Mesothelial cell of epicardium (in vitro differentiated cells): ENCODE results near the gene EVC. TPM values are rescaled to one million over a fixed set of nuclear protein-coding genes. Genes with fewer than 3 reads are reported as not detected.
A peak's percentile ranks its signal among the peaks of the same experiment; 100 is the strongest.

Experiments
- DNase-seq, 2 experiments: peaks; one replicate each; pipeline ENCODE4 v3.0.0; 2021; ENCODE audit warnings: low spot score in 2 of 2; ENCODE audit not compliant: unreplicated experiment in 2 of 2
- H3K27ac Mint-ChIP-seq: 2 replicates; pipeline ENCODE4 v1.8.0; 2021; ENCODE audit warnings: mixed read lengths
- H3K27me3 Mint-ChIP-seq: 2 replicates; pipeline ENCODE4 v1.8.0; 2021; ENCODE audit warnings: low read depth, mixed read lengths
- H3K36me3 Mint-ChIP-seq: 2 replicates; pipeline ENCODE4 v1.8.0; 2021; ENCODE audit warnings: mixed read lengths
- H3K4me1 Mint-ChIP-seq: 2 replicates; pipeline ENCODE4 v1.8.0; 2021; ENCODE audit warnings: mixed read lengths
- H3K4me3 Mint-ChIP-seq: 2 replicates; pipeline ENCODE4 v1.8.0; 2021; ENCODE audit warnings: mild to moderate bottlenecking, moderate library complexity, mixed read lengths
- H3K9me3 Mint-ChIP-seq: 2 replicates; pipeline ENCODE4 v1.8.0; 2021; ENCODE audit warnings: mixed read lengths
- total RNA-seq: library from RNA; stranded (reverse); gene quantifications from 3 replicates; pipeline ENCODE4 v1.2.1, GENCODE V29; 2021
- TF ChIP-seq, protein P1 (sequence below): fragments of 200-600 bp; sonication (generic); IDR thresholded peaks from one replicate; pipeline ENCODE4 v1.5.0; 2021; ENCODE audit warnings: antibody characterized with exemption; ENCODE audit not compliant: unreplicated experiment

The EVC gene
- total RNA-seq, 1 donor from 2014 or later = 51.4 TPM

DNA sequence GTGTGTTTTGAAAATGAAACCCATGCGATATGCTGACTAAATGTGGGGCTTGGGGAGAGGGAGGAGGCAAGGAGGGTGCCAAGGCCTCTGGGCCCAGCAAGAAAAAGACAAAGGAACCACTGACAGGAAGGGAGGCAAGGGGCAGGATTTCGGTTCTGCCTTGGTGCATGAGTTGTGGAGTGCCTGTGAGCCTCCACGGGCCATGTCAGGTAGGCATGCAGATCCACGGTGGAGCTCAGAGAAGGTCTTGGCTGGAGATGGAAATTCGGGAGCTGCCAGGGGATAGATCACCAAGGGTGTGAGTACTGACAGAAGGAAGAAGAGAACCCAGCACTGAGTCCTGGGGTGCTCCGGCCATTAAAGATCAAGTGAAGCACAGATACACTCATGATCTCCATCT, 6.7 kb upstream of the EVC start:
- Mint-ChIP-seq H3K4me3 (no peak overlapping the region), H3K36me3 (peaks cover 40% of the 10 kb centered on the region), H3K27ac (no peak overlapping the region), H3K9me3 (peaks cover 19% of the 10 kb centered on the region), H3K4me1 (peaks cover 18% of the 10 kb centered on the region), H3K27me3 (no peaks in the 10 kb centered on the region)
- TF ChIP-seq, protein P1, sequence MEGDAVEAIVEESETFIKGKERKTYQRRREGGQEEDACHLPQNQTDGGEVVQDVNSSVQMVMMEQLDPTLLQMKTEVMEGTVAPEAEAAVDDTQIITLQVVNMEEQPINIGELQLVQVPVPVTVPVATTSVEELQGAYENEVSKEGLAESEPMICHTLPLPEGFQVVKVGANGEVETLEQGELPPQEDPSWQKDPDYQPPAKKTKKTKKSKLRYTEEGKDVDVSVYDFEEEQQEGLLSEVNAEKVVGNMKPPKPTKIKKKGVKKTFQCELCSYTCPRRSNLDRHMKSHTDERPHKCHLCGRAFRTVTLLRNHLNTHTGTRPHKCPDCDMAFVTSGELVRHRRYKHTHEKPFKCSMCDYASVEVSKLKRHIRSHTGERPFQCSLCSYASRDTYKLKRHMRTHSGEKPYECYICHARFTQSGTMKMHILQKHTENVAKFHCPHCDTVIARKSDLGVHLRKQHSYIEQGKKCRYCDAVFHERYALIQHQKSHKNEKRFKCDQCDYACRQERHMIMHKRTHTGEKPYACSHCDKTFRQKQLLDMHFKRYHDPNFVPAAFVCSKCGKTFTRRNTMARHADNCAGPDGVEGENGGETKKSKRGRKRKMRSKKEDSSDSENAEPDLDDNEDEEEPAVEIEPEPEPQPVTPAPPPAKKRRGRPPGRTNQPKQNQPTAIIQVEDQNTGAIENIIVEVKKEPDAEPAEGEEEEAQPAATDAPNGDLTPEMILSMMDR = no peak
- no peak for DNase-seq

DNA sequence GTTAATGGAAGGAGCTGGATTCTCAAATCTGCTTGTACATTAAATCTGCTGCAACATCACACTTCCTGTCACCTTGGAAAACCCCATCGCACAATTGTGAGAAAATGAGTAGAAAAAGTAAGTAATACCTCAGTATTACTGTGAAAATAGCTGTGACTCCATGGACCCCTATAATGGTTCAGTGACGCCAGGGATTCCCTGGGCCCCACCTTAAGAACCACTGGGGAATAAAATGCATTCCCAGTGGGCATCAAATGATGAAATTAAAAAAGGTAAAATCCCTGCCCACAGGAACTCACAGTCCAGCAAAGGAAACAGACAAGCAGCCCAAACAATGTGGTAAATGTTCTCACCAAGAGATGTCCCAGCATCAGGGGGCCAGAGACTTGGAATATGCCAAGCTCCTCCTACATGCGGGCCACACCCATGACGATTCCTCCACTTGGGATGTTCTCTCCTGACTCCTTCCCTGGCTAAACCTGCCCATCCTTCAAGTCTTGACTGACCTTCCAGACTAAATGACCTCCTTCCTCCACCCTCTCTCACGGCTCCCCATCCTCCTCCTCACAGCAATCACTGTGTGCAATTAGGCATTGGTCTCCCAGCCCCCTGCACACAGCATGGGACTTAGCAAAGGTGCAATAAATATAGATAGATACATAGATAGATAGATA, 5.2 kb upstream of the EVC start:
- Mint-ChIP-seq H3K4me3 (no peak overlapping the region), H3K4me1 (peaks cover 22% of the 10 kb centered on the region), H3K27me3 (no peaks in the 10 kb centered on the region), H3K9me3 (peaks cover 19% of the 10 kb centered on the region), H3K27ac (no peak overlapping the region), H3K36me3 (peaks cover 37% of the 10 kb centered on the region)
- TF ChIP-seq, protein P1 = no peak
- no peak for DNase-seq

DNA sequence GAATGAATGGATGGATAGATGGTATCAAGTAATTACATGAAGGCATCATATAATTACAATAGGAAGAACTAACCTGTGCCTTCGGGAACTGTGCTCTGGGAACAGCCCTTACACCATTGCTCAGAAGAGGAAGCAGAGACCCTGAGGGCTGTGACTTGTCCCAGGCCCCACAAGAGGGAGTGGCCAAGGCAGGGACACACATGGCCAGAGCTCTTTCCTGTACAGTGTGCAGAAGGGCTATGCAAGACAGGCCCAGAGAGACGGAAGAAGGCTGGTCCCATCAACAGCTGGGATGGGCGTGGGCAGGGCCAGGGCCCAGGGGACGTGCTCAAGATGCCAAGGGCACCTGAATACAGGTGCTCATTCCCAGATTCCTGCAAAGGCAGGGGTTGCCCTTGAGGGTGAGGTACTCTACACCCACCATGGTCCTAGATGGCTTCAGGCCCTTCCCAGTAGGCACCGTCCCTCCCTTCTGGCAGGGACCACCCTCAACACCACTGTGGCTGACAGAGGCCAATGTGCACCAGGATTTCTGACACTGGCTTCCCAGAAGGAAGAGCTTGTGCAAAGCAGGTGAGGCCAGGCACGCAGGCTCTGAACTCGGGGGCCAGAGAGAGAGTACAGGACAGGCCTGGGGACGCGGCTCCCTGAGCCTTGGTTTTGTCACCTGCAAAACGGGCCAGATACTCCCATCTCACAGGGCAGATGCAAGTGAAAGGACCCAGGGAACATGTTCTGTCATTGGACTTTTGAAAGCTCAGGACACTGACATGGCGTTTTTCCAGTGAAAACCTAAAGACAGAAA, 4.3 kb upstream of the EVC start:
- TF ChIP-seq, protein P1 = no peak
- Mint-ChIP-seq H3K4me3 (peak overlapping the region; percentile 73), H3K27me3 (no peaks in the 10 kb centered on the region), H3K27ac (no peak overlapping the region), H3K36me3 (peaks cover 35% of the 10 kb centered on the region), H3K4me1 (peaks cover 23% of the 10 kb centered on the region), H3K9me3 (peaks cover 19% of the 10 kb centered on the region)
- no peak for DNase-seq

- H3K27ac Mint-ChIP-seq = peak overlapping the region; percentile 61
- peak overlapping the region; percentile 73 for H3K4me3 Mint-ChIP-seq
- TF ChIP-seq, protein P1 = no peak
- peaks cover 30% of the 10 kb centered on the region for H3K36me3 Mint-ChIP-seq
- no peaks in the 10 kb centered on the region for H3K27me3 Mint-ChIP-seq
- H3K9me3 Mint-ChIP-seq = peaks cover 19% of the 10 kb centered on the region
- peaks cover 29% of the 10 kb centered on the region for H3K4me1 Mint-ChIP-seq
- DNase-seq = no peak
Measured at GRCh38 chr4:5707366-5707765, 3.6 kb upstream of the EVC start.

- TF ChIP-seq, protein P1 = no peak
- H3K4me3 Mint-ChIP-seq = peak overlapping the region; percentile 73
- H3K4me1 Mint-ChIP-seq = peaks cover 33% of the 10 kb centered on the region
- peaks cover 26% of the 10 kb centered on the region for H3K36me3 Mint-ChIP-seq
- no peaks in the 10 kb centered on the region for H3K27me3 Mint-ChIP-seq
- peaks cover 19% of the 10 kb centered on the region for H3K9me3 Mint-ChIP-seq
- DNase-seq = no peak
- H3K27ac Mint-ChIP-seq = peak overlapping the region; percentile 61
Measured at GRCh38 chr4:5707778-5708448, 3.1 kb upstream of the EVC start.
